Right renal cortex interstitium (tissue), 3 donors: ENCODE data around the gene TMEM30B. TPM values are rescaled to one million over a fixed set of nuclear protein-coding genes. Genes with fewer than 3 reads are reported as not detected.
"Not testable (repeated sequence)": the region's sequence is repeated elsewhere in the genome, so short reads cannot be mapped to it uniquely, and the experiment has no call there.

Source experiments
- DNase-seq, 3 donors: peaks; one replicate each; pipeline ENCODE4 v3.0.0-alpha.2; 2013; ENCODE audit warnings: low read depth in 3 of 3, low spot score in 2 of 3
- polyA plus RNA-seq, 3 donors: library from polyadenylated mRNA; unstranded; fragments of 120-200 nt; gene quantifications; one replicate each; pipeline ENCODE4 v1.2.1, GENCODE V29; 2013; ENCODE audit not compliant: insufficient read length in 3 of 3

The TMEM30B gene
- polyA plus RNA-seq, 3 donors: 11.9 to 13.7 (median 13.0) TPM

DNA sequence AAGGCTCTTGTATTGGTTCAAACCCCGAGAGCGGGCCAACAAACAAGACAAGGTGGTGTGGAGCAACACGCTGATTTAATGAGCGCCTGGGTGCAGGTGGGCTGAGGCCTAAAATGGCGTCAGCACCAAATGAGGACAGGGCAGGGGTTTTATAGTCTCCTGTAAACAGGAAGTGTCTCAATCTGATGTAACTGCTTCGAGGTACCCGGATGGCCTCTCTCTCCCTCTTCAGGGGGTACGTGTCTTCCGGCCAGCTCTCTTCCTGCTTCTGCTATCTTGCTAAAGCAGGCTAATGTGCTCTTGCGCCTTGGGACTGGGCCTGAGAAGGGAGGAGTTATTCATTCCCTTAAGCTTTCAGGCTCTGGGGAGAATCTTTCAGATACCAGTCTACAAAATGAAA is 41.9 kb downstream of the TMEM30B start:
- not testable (repeated sequence) for DNase-seq

DNA sequence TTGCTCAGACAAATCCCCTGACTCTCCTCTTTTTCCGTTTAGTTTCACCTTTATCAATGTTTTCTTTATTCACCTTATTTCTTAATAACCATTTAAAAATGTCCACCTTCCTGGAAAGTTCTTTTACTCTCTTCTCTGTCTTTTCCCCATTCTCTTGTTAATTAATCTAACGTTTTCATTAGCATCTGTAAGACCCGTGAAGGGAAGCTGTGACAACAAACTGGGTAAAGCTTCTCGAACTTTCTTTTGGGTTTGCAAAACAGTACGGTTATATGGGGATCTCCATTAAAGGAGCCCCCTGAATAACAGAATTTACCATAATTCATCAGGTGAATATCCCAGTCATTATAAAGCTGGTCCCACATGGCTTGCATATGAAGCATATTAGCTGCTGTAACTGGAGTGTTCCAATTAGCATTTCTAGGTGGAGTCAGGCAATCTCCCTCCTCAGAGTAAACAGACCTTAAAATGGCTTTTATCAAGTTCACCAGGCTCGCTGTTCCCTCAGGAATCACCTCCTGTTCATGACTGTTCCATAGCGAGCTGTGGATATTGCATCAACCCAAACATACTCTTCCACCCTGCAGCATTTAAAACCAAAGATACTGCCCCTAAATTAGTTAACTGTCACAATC is 42.4 kb downstream of the TMEM30B start:
- DNase-seq: no peak

GRCh38 chr14:61234215-61234916 is 46.8 kb downstream of the TMEM30B start:
- no peak for DNase-seq

GRCh38 chr14:61233436-61233956 is 47.6 kb downstream of the TMEM30B start:
- DNase-seq: no peak

DNA sequence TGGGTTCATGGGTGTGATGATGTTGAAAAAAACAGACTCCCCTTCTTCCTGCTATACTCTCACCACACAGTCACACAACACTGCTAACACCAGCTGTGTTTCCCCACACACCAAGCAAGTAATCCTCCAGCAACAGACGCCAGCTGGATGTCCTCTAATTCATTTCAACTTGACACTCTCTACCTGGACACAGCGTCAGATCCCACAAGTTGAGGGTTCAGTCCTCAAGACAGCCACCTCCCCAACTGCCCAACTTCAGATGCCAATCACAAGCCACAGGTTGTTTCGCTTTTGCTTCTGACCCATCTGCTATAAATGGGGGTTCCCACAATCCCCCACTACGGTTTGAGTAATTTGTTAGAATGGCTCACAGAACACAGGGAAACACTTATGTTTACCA is 49.3 kb downstream of the TMEM30B start:
- no peak for DNase-seq

DNA sequence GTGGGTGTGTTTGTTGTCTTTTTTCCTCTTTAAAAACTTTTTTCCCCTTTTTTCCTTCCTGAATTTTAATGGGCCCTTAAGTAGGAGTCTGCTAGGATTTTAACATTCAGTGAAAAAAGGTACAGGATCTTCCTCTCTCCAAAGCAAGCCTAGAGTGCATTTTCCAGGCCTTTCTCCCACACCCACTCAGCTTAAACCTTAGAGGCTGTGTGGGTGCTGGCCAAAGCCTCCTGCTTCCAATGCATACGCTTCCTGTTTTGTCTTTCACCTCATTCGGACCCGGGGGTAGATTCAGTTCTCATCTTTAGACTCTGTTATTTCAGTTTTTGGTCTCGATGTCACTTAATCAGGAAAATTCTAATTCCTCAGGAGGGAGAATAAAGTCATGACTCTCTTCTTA is 51.2 kb downstream of the TMEM30B start:
- no peak for DNase-seq

DNA sequence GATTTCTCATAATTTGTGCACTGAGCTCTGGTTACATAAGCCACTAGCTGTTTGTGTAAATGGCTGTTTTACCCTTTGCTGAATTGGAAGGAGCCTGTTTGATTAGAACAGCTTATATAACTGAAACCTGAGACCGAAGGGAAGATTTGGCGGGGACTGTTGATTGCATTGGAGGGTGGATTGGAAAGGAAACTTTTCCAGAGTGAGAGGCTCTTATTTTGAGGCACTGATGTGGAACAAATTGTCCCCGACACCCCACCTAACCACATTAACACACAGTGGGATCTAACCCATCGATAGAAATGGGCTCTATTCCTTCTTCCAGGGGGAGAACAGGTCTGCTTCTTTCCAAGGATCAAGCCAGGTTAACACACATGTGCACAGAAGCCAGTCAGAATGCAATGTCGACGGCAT is 51.7 kb downstream of the TMEM30B start:
- DNase-seq: no peak

- DNase-seq: no peak
Measured at GRCh38 chr14:61227884-61228591, 53.1 kb downstream of the TMEM30B start.

Other genes starting within 250 kb of the TMEM30B start
- 10 to 100 TPM; 17.5 to 20.1 (median 18.1) TPM for gene PRKCH, start 40.2 kb upstream of the TMEM30B start, polyA plus RNA-seq